ENCODE results near the gene SERPINA4. TPM values are rescaled to one million over a fixed set of nuclear protein-coding genes. Genes with fewer than 3 reads are reported as not detected.
"Not testable (repeated sequence)": the region's sequence is repeated elsewhere in the genome, so short reads cannot be mapped to it uniquely, and the experiment has no call there.

Gene SERPINA4
- total RNA-seq, 6 experiments from 2014 or later, result not detected

- Mint-ChIP-seq H3K9me3 (peaks cover 48% of the 10 kb centered on the region), H3K36me3 (ENCODE audit: low read depth) (no peaks in the 10 kb centered on the region), H3K4me3 (no peak overlapping the region), H3K27me3 (ENCODE audit: insufficient read depth) (peaks cover 2% of the 10 kb centered on the region), H3K27ac (no peak overlapping the region), H3K4me1 (ENCODE audit: low read depth) (no peaks in the 10 kb centered on the region)
- no peak for TF ChIP-seq CTCF (IDR thresholded peaks at IDR 0.05)
- no peak for DNase-seq
Observed at GRCh38 chr14:94602722-94603121, 41.5 kb downstream of the SERPINA4 start.

- no peaks in the 10 kb centered on the region for H3K4me1 Mint-ChIP-seq (ENCODE audit: low read depth)
- no peak overlapping the region for H3K27ac Mint-ChIP-seq
- H3K9me3 Mint-ChIP-seq, result peaks cover 48% of the 10 kb centered on the region
- H3K27me3 Mint-ChIP-seq (ENCODE audit: insufficient read depth), result no peaks in the 10 kb centered on the region; the same call in 1 of the 2 replicates
- TF ChIP-seq CTCF (IDR thresholded peaks at IDR 0.05), result no peak
- no peak overlapping the region for H3K4me3 Mint-ChIP-seq
- no peak for DNase-seq
- H3K36me3 Mint-ChIP-seq (ENCODE audit: low read depth), result no peaks in the 10 kb centered on the region
Observed at GRCh38 chr14:94605361-94605760, 44.1 kb downstream of the SERPINA4 start.

- not testable (repeated sequence) for DNase-seq; H3K27me3 Mint-ChIP-seq (ENCODE audit: insufficient read depth); H3K4me3 Mint-ChIP-seq; H3K4me1 Mint-ChIP-seq (ENCODE audit: low read depth); H3K36me3 Mint-ChIP-seq (ENCODE audit: low read depth); H3K27ac Mint-ChIP-seq
- peaks cover 50% of the 10 kb centered on the region for H3K9me3 Mint-ChIP-seq
Observed at GRCh38 chr14:94608966-94609365, 47.7 kb downstream of the SERPINA4 start.

GRCh38 chr14:94611179-94611578 lies 49.9 kb downstream of the SERPINA4 start:
- no peak for DNase-seq
- peaks cover 56% of the 10 kb centered on the region for H3K9me3 Mint-ChIP-seq
- H3K4me1 Mint-ChIP-seq (ENCODE audit: low read depth), result no peaks in the 10 kb centered on the region
- peaks cover 4% of the 10 kb centered on the region; the same call in 1 of the 2 replicates for H3K27me3 Mint-ChIP-seq (ENCODE audit: insufficient read depth)
- no peaks in the 10 kb centered on the region for H3K36me3 Mint-ChIP-seq (ENCODE audit: low read depth)
- no peak for TF ChIP-seq CTCF (IDR thresholded peaks at IDR 0.05)
- H3K4me3 Mint-ChIP-seq, result no peak overlapping the region
- H3K27ac Mint-ChIP-seq, result no peak overlapping the region

- H3K4me1 Mint-ChIP-seq (ENCODE audit: low read depth), result no peaks in the 10 kb centered on the region
- no peak for DNase-seq
- H3K9me3 Mint-ChIP-seq, result peaks cover 55% of the 10 kb centered on the region
- no peak within 1 kb of the TSS for H3K27ac Mint-ChIP-seq
- H3K27me3 Mint-ChIP-seq (ENCODE audit: insufficient read depth), result peaks cover 4% of the 10 kb centered on the region; the same call in 1 of the 2 replicates
- H3K4me3 Mint-ChIP-seq, result no peak within 1 kb of the TSS
- no peak for TF ChIP-seq CTCF (IDR thresholded peaks at IDR 0.05)
- H3K36me3 Mint-ChIP-seq (ENCODE audit: low read depth), result peaks cover 5% of the 10 kb centered on the region; the same call in 1 of the 2 replicates
Observed at GRCh38 chr14:94612174-94612573, 50.9 kb downstream of the SERPINA4 start, which contains the start of gene SERPINA3. TSS of gene SERPINA3 (plus strand) at chr14:94612391. CDS start at chr14:94614442, 2,051 bp downstream.

- peaks cover 55% of the 10 kb centered on the region for H3K9me3 Mint-ChIP-seq
- H3K4me3 Mint-ChIP-seq, result no peak overlapping the region
- peaks cover 5% of the 10 kb centered on the region; the same call in 1 of the 2 replicates for H3K36me3 Mint-ChIP-seq (ENCODE audit: low read depth)
- H3K27me3 Mint-ChIP-seq (ENCODE audit: insufficient read depth), result peaks cover 6% of the 10 kb centered on the region; the same call in 1 of the 2 replicates
- TF ChIP-seq CTCF (IDR thresholded peaks at IDR 0.05), result no peak
- H3K4me1 Mint-ChIP-seq (ENCODE audit: low read depth), result no peaks in the 10 kb centered on the region
- no peak overlapping the region for H3K27ac Mint-ChIP-seq
- no peak for DNase-seq
Observed at GRCh38 chr14:94612580-94613554, 51.6 kb downstream of the SERPINA4 start.

All from HFFc6 (cell line).